GM21528 (cell line): ENCODE measurements around the gene SUSD3.
A peak's percentile ranks its signal among the peaks of the same experiment; 100 is the strongest.

Experiments
- ATAC-seq: cut with Tn5 transposase; IDR thresholded peaks from one replicate; pipeline ENCODE4 v1.9.1; 2021; ENCODE audit warnings: mild to moderate bottlenecking, moderate library complexity; ENCODE audit not compliant: unreplicated experiment, low FRiP score

The SUSD3 gene

DNA sequence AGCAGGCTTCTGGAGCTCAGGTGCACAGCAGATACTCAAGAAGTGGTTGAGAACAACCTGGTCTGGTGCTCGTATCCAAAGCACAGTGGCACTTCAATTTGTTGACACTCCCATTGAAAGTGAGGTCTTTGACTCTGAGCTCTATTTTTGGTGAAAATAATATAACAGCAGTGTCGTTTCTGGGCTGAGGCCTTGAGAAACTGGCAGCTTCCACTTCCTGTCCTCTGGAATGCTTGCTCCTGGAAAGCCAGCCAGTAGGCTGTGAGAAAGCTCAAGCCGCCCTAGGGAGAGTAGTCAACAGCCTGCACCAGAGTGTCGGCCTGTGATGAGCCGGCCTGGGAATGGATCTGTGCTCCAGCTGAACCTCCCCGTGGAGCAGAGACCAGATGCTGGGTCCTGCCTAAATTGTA is 6.8 kb upstream of the SUSD3 start:
- no peak for ATAC-seq

GRCh38 chr9:93052791-93053540 is 5.5 kb upstream of the SUSD3 start:
- ATAC-seq, result no peak

DNA sequence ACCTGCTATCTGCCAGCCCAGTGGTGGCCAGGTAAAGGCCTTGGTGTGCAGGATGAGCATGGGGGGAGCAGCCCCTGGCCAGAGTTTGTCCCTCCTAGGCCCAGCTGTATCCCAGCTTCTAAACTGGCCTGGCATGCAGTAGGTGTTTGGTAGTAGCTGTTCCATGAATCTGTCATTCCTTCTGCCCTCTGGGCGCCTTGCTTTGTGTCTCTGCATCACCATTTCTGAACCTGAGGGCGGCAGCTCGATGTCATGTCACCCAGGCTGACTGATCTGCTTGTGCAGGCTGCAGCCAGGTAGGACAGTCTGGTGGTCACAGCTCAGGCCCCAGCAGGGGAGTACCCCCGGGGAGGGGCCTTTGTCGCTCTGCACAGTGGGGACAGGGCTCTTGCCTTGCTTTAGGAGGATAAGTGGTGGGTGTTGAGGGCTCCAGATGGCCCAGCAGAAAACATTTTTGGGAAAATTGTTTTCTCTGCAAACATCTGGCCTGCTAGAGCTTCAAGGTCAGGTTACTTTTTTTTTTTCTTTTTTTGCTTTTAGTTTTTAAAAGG is 4.6 kb upstream of the SUSD3 start:
- ATAC-seq, result no peak

DNA sequence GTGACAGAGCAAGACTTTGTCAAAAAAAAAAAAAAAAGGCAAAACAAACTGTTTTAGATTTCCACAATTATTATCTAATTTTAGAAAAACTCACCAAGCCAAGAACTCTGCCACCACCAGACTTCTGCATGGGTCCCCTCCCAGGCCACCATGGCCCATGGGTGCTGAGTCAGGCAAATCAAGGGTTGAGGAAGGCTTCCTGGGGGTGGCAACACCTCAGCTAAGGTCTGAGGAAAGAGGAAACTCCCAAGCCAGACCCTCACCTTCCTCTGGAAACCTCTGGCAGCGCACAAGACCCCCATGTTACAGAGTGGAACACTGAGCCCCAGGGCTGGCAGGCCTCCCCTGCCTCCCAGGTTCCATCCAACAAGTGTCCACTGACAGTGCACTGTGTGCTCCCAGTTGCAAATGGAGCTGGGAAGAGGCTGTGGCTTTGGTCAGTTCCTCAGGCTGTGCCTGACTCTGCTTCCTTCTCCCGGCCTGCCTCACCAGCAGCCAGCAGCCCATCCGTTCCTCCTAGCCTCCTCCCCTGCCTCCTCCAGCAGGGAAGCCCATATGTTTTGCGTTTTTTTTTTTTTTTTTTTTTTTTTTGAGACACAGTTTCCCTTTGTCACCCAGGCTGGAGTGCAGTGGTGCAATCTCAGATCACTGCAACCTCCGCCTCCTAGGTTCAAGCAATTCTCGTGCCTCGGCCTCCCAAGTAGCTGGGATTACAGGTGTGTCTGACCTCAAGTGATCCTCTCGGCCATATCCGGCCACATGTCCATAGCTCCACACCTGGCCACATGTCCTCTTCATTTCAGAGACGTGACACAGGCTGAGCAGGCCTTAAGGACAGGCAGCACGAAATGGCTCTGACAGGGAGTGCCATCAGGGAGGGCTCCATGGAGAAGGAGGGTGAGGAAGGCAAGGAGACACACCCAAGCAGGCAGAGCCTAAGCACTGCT is 3.5 kb upstream of the SUSD3 start:
- no peak for ATAC-seq

- ATAC-seq, result no peak
These were observed 1.3 kb upstream of the SUSD3 start for GRCh38 chr9:93057042-93057702.

GRCh38 chr9:93057703-93058354 is 672 bp upstream of the SUSD3 start:
- peak; percentile 12 for ATAC-seq

DNA sequence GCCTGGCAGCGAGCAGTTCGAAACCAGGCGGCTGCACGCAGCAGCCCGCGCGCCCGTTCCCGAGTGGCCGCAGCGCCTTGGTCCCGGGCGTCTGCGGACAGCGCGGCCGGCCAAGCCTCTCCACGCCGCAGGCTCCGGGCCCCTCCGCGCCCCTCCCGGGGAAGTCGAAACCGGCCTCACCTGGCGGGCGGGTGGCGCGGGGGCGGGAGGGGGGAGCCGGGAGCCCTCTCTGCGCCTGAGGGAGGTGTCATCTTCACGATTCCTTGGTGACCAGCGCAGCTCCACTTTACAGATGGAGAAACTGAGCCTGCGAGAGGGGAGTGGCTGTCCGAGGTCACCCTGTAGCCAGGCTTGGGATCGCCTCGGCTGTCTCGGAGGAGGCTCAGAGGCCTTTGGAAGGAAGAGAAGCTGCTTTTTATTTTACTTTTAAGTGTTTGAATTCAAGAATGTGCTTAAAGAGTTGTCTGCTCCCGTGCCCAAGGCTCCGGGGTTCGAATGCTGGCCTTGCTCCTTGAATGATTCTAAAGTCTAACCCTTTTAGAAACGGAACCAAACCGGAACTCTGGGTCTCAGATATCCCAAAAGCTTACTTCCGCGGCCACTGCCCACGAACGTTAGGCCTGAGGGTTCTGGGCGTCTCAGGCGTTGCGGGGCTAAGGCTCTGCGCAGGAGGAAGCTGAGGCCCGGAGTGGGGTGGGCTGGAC is 662 bp downstream of the SUSD3 start:
- peak; percentile 11 for ATAC-seq

DNA sequence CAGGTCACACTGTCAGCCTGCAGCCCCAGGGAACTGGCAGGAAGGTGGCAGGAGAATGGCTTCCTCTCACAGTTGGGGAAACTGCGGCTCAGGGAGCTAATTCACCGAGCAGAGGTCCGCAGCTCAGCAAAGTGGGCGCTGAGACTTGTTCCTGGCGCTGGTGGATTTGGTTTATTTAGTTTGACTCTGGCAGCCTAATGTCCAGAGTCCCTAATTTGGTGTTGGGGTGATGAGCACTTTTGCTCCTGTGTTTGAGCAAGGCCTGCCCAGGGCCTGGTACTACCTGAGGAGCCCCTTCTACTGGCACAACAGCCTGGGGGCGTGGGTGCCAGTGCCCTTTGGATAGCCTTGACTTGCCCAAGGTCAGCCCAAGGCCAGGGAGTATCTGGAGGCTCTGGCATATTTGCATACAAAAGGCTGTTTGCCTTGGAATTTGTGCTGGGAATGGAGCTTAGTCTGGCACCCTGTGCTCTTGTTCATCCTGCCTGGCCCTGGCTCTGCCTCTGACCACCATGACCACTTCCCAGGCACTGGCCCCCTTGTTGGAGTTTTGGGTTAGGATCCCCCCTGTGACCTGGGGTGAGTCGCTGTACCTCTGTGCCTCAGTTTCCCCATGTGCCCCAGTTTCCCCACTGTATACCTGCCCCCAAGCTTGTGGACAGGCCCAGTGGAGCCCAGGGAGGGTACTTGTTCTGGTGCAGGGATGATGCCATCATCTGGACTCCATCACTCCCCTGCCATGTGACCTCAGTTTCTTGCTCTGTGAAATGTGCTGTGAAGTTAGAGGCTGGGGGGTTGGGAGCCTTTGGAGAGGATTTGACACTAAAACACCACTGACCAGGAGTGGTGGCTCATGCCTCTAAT is 1.4 kb downstream of the SUSD3 start:
- ATAC-seq, result no peak

- ATAC-seq, result no peak
These were observed 2.3 kb downstream of the SUSD3 start for GRCh38 chr9:93060746-93061259.

- ATAC-seq, result no peak
These were observed 2.8 kb downstream of the SUSD3 start for GRCh38 chr9:93061260-93061751.

- no peak for ATAC-seq
These were observed 3.6 kb downstream of the SUSD3 start for GRCh38 chr9:93061791-93062763.

- ATAC-seq, result peak; percentile 90
These were observed 6.1 kb downstream of the SUSD3 start for GRCh38 chr9:93064392-93065134.

DNA sequence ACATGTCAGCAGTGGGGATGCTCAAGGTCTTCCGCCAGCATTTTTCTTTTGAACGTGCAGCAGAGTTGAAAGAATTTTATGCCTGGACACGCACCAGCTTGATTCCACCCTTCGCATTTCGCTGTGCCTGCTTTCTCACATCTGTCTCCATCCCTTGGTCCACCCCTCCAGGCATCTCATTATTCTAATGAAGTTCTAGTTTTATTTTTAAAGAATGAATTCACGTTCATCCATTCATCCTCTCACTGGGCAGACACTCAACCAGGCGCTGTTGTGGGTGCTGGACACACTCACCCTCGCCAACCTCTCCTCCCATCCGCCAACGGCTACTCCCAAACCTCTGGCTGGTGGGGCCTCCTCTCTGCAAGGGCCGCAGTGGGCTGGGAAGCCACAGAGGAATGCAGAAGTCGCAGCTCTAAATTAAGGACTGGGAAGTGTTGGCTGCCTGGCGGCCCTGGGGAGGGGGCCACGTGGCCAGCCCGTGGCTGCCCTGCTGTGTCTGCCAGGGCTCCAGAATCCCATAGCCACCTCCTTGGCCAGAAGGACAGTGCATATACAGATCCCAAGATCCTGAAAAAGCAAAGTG is 6.7 kb downstream of the SUSD3 start:
- no peak for ATAC-seq

GRCh38 chr9:93066978-93067603 is 8.6 kb downstream of the SUSD3 start:
- no peak for ATAC-seq

- ATAC-seq, result no peak
These were observed 10.5 kb downstream of the SUSD3 start for GRCh38 chr9:93068956-93069355.

DNA sequence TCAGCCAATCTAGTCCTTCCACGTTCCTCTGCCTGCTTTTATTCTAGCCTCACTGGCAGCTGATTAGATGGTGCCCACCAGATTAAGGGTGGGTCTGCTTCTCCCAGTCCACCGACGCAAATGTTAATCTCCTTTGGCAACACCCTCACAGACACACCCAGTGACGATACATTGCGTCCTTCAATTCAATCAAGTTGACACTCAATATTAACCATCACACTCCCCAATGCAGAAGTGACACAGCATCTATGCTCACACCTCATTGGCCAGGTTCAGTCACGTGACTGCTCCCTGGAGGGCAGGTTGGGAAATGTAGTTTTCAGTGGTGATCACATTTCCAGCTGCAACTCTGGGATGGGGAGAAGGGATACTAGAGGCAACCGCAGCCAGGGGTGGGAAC is 13.0 kb downstream of the SUSD3 start:
- ATAC-seq, result no peak
